Measurements from ENCODE around the gene TFAP2D. TPM values are rescaled to one million over a fixed set of nuclear protein-coding genes. Genes with fewer than 3 reads are reported as not detected.

The TFAP2D gene
- total RNA-seq = not detected

DNA sequence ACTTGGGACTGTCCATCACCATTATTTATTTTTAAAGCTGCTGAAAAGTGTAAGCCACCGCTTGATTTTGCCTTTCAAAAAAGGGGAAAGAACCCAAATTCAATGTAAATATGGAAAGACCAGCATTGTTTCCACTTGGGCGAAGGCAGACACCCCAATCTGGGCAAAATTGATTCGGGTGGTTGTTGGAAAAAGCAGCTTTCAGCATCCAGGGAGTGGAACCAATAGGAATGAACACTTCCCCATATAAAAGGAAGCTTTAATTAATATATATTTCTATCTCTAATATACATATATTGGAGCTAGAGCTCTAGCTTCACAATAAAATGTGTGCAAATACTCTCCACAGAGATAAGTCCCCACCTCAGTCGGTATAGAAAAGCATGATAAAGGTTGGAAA is at the start of gene TFAP2D:
TSS of gene TFAP2D (plus strand) at position 301 of the 400 bp plus-strand sequence. CDS start 530 bp downstream, outside the sequence.
- ATAC-seq (ENCODE audit: low FRiP score in 2 of 2) (no peak), DNase-seq (no peak)
- Histone ChIP-seq H3K27me3 (peaks cover 0 to 11% (median 5%) of the 10 kb centered on the region in 4 donors), H3K9me3 (no peaks in the 10 kb centered on the region), H3K36me3 (no peaks in the 10 kb centered on the region), H3K27ac (no peak within 1 kb of the TSS), H3K4me1 (no peaks in the 10 kb centered on the region), H3K4me3 (no peak within 1 kb of the TSS)
- TF ChIP-seq POLR2AphosphoS5 (IDR thresholded peaks at IDR 0.05) = no peak
- TF ChIP-seq POLR2A (IDR thresholded peaks at IDR 0.05) = no peak
- no peak for TF ChIP-seq EP300 (IDR thresholded peaks at IDR 0.05)
- TF ChIP-seq, protein P1, sequence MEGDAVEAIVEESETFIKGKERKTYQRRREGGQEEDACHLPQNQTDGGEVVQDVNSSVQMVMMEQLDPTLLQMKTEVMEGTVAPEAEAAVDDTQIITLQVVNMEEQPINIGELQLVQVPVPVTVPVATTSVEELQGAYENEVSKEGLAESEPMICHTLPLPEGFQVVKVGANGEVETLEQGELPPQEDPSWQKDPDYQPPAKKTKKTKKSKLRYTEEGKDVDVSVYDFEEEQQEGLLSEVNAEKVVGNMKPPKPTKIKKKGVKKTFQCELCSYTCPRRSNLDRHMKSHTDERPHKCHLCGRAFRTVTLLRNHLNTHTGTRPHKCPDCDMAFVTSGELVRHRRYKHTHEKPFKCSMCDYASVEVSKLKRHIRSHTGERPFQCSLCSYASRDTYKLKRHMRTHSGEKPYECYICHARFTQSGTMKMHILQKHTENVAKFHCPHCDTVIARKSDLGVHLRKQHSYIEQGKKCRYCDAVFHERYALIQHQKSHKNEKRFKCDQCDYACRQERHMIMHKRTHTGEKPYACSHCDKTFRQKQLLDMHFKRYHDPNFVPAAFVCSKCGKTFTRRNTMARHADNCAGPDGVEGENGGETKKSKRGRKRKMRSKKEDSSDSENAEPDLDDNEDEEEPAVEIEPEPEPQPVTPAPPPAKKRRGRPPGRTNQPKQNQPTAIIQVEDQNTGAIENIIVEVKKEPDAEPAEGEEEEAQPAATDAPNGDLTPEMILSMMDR (IDR thresholded peaks at IDR 0.05) = no peak
- 6 to 8% methylated on average over 4 of the region's 4 CpGs for WGBS, 2 donors

DNA sequence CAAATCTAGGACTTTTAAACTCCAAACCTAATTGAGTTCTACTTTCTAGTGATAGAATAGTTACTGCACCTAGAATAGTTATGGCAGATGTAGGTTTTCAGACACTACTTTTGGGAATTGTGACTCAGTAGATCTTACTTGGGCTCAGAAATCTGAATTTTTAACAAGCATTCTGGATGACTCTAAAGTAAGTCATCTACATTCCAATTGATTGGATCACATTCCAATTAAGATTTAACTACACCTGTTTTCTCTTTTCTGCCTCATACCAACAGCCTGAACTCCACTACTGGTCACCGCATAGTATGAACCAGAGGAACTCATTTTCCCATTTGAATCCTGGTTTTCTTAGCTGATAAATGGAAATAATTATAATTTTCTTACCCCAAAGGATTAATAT is 49.5 kb upstream of the TFAP2D start:
- H3K9me3 ChIP-seq = no peaks in the 10 kb centered on the region
- no peak overlapping the region for H3K4me3 ChIP-seq
- no peaks in the 10 kb centered on the region for H3K27me3 ChIP-seq
- 81 to 90% methylated on average over 1 of the region's 1 CpG for WGBS, 2 donors
- DNase-seq (no peak), ATAC-seq (ENCODE audit: low FRiP score in 2 of 2) (no peak)
- no peaks in the 10 kb centered on the region for H3K4me1 ChIP-seq
- no peak for TF ChIP-seq EP300 (IDR thresholded peaks at IDR 0.05)
- TF ChIP-seq, protein P1 (IDR thresholded peaks at IDR 0.05) = no peak
- TF ChIP-seq POLR2AphosphoS5 (IDR thresholded peaks at IDR 0.05) = no peak
- TF ChIP-seq POLR2A (IDR thresholded peaks at IDR 0.05) = no peak
- H3K36me3 ChIP-seq = no peaks in the 10 kb centered on the region
- H3K27ac ChIP-seq = no peak overlapping the region

DNA sequence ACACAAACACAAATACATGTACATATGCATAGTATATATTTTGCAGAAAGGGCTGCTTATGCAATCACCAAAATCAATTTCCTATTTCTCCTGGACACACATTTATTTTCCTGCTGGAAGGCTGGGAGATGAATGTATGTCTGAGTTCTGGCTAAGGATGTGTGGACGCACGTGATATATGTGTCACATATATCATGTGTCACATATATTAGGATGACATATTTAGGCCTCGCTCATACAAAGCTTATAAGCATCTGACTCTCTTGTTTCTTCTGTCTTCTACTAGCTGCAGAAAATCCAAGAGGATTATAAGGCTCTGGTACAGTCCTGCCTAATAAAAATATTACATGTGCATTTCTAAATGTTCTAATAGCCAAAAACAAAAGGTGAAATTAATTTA is 47.2 kb upstream of the TFAP2D start:
- TF ChIP-seq POLR2A (IDR thresholded peaks at IDR 0.05) (no peak), POLR2AphosphoS5 (IDR thresholded peaks at IDR 0.05) (no peak), EP300 (IDR thresholded peaks at IDR 0.05) (no peak)
- TF ChIP-seq, protein P1 (IDR thresholded peaks at IDR 0.05) = no peak

DNA sequence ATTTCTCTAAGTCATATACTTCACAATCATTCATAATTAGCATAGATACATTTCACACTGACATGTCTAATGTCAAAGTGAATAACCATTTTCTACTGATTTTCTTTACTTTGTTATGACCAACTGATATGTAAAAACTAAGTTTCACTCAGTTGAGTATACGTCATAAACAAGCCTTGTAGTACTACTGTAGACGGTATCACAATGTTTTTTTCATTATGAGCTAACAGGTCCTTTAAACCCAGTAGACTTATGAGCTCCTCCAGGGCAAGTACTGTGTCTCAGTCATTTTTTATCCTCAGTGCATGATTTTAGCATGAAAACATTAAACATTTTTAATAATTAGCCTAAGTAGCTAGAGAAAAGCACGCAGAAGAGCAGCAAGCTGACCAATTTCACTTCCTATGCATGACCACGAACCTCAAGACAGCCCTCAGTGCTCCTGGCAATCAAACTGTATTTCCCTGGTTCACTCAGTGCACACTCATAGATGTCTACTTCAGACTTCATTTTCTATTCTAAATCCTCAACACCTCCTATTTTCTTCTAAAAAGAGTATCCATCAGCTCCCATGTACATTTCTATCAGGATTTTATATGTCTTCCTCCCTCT is 32.0 kb upstream of the TFAP2D start:
- TF ChIP-seq EP300 (IDR thresholded peaks at IDR 0.05) = no peak
- no peak for TF ChIP-seq POLR2AphosphoS5 (IDR thresholded peaks at IDR 0.05)
- no peak for ATAC-seq (ENCODE audit: low FRiP score in 2 of 2)
- Histone ChIP-seq H3K36me3 (no peaks in the 10 kb centered on the region), H3K27me3 (no peaks in the 10 kb centered on the region), H3K27ac (no peak overlapping the region), H3K9me3 (no peaks in the 10 kb centered on the region), H3K4me1 (no peaks in the 10 kb centered on the region), H3K4me3 (no peak overlapping the region)
- DNase-seq = no peak
- 61 to 68% methylated on average over 4 of the region's 4 CpGs for WGBS, 2 donors

More for the DNA sequence above, 47.2 kb upstream of the TFAP2D start:
- H3K4me3 ChIP-seq = no peak overlapping the region
- no peaks in the 10 kb centered on the region for H3K27me3 ChIP-seq
- no peak for DNase-seq
- no peak for ATAC-seq (ENCODE audit: low FRiP score in 2 of 2)
- no peaks in the 10 kb centered on the region for H3K36me3 ChIP-seq
- no peaks in the 10 kb centered on the region for H3K9me3 ChIP-seq
- no peak overlapping the region for H3K27ac ChIP-seq
- 74 to 90% methylated on average over 3 of the region's 3 CpGs for WGBS, 2 donors
- H3K4me1 ChIP-seq = no peaks in the 10 kb centered on the region

DNA sequence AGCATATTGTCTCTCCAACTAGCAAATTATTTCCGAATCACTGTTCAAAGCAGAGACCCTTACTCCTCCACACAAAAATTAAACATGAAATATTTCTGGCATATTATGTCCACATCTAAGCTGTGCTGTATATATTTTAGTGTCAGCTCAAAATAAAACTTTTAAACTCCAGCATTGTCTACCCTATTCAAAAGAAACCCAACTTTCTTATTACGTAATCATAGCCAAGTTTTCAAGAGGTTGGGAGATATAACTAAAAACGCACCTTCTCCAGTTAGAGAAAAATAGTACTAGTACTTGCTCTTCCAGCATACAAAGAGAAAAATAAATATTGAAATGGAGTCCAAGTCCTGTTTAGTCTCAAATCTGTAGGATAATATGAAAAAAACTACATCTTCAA is 24.1 kb upstream of the TFAP2D start:
- H3K36me3 ChIP-seq = no peaks in the 10 kb centered on the region
- H3K4me1 ChIP-seq = no peaks in the 10 kb centered on the region
- no peaks in the 10 kb centered on the region for H3K9me3 ChIP-seq
- no peak for ATAC-seq (ENCODE audit: low FRiP score in 2 of 2)
- no peak overlapping the region for H3K4me3 ChIP-seq
- no peak overlapping the region for H3K27ac ChIP-seq
- DNase-seq = no peak
- no peak for TF ChIP-seq EP300 (IDR thresholded peaks at IDR 0.05)
- no peak for TF ChIP-seq POLR2AphosphoS5 (IDR thresholded peaks at IDR 0.05)
- TF ChIP-seq, protein P1 (IDR thresholded peaks at IDR 0.05) = no peak
- TF ChIP-seq POLR2A (IDR thresholded peaks at IDR 0.05) = no peak
- WGBS, 2 donors = 80 to 87% methylated on average over 3 of the region's 3 CpGs
- no peaks in the 10 kb centered on the region for H3K27me3 ChIP-seq
